DLD1 (cell line): ENCODE data around the gene STAB2.

Experiments
- in situ Hi-C: cut with HindIII; loops from 2 replicates; pipeline ENCODE4 v1.10.0; 2017; ENCODE audit warnings: low sequenced_read_pairs

The STAB2 gene

GRCh38 chr12:103735291-103735690, 148.2 kb downstream of the STAB2 start:
- in situ Hi-C loops: no loop called here

DNA sequence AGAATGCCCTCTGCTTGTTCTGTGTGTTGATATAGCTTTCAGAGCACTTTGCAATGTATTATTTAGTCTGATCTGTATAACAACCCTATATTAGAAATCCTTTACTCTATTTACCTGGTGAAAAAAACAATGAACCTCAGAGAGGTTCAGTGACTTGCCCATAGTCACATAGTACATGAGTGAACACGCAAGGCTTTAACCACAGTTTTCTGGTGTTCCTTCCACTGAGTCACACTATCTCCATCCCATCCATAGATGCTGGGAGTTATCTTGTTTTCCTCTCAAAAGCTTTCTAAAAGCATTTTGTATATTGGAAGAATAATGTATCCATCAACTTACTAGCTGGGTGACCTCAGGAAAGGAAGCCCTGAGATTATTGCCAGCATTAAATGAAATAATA, 149.5 kb downstream of the STAB2 start:
- in situ Hi-C loops: no loop called here

DNA sequence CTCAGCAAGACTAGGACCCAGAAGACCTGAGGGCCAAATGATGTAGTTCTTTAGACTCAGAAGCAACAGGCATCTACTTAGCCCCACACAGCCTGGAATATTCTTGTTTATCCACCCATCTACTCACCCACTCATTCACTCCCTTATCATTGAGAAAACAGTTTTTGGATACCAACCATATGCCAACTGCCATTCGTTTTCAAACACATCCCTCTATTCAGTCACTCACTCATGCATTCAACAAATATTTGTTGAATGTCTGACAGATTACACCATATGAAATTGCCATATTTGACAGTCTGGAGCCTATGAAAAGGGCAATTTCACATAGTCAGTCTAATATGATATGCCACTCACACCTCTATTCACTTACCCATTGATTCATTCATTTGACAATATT, 150.8 kb downstream of the STAB2 start:
- in situ Hi-C loops: no loop called here

DNA sequence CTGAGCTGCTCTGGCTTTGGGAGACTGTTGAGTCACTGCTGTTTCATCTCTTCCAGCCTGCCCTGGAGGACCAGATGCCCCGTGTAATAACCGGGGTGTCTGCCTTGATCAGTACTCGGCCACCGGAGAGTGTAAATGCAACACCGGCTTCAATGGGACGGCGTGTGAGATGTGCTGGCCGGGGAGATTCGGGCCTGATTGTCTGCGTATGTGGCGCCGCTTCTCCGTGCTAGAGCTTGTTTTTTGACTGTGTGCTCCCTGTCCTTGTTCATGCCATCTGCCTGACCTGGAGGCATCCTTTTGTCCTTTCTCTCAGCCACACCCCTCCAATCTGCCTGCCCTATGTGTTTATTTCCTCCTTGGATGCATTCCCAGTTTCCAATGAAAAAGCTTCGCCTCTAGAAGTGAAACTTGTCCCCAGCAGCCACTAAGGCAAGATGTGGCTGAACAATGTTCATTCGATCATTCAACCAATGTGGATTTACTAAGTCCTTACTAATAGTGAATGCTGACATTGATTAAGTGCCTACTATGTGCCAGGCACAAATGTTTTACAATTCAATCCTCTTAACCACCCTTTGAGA, 155.4 kb downstream of the STAB2 start:
- in situ Hi-C loops: no loop called here

GRCh38 chr12:103743788-103744187, 156.7 kb downstream of the STAB2 start:
- in situ Hi-C loops: no loop called here

- in situ Hi-C loops: no loop called here
Measured at GRCh38 chr12:103745962-103746361, 158.9 kb downstream of the STAB2 start.

GRCh38 chr12:103748002-103748401, 160.9 kb downstream of the STAB2 start:
- in situ Hi-C loops: no loop called here

- in situ Hi-C loops: no loop called here
Measured at GRCh38 chr12:103748875-103749274, 161.8 kb downstream of the STAB2 start.

DNA sequence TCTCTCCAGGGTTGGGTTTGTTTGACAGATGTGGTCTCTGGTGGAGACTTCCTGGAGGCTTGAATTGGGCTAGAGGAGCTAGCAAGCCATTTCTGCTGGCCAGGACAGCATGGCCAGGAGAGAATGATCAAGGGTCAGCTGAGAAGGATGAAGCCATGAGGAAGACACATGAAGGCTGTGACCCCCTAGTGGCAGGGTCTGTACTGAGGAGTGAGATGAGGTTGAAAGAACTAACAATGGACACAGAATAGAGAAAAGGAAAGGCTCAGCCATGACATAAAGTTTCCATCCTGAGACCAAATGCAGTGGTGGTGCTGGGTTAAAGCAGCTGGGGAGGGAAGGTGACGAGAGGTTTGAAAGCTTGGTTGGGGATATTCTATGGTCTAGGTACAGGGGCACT, 164.1 kb downstream of the STAB2 start:
- in situ Hi-C loops: no loop called here

DNA sequence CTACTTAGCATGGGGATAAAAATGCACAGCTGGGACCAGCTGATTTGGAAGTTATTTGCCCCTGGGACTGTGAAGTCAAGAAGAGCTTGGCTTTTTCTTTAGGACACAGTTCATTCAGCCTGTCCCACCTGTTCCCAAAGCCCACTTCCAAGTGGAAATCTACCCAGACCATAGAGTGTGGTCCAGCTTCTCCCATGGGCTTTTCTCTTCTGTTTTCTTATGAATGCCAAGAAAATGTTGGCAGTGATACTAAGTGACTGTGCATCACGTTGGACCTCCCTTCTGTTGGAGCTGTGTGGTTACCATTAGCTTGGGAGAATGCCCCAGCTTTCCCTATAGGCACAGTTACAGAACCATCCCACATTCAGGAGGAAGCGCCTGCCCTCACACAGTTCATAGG, 164.5 kb downstream of the STAB2 start:
- in situ Hi-C loops: no loop called here

- in situ Hi-C loops: no loop called here
Measured at GRCh38 chr12:103755425-103755824, 168.4 kb downstream of the STAB2 start.

- in situ Hi-C loops: no loop called here
Measured at GRCh38 chr12:103756443-103756842, 169.4 kb downstream of the STAB2 start.

- in situ Hi-C loops: no loop called here
Measured at GRCh38 chr12:103757248-103757647, 170.2 kb downstream of the STAB2 start.

DNA sequence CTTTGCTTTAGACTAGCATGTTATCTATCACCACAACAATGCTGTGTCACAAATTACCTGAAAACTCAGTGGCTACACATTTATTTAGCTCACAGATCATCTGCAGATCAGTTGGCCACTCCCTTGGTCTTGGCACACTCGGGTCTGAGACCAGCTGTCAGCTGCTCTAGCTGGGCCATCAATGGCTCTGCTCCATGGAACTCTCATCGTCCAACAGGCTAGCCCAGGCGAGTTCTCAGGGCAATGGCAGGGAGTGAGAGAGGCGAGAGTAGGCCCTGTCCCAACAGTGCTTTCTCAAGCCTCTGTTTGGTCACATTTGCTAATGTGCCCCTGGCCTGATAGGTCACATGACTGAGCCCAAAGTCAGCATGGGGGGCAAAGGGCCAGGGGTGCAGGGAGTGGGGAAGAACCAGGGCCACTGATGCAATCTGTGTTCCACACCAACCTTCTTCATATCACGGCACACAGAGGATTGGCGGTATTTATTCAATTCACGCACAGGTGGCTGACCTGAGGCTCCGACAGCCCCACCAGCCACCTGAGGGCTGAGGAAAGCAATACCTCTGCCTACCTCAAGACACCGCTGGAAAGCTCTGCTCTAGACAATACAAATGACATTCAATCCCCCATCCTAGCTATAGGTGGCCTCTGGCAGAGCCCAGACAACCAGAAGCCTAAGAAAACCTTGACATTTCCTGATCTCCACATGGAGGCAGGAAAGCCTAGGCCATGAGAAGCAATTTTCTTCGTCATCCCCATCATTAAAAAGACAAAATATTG, 171.4 kb downstream of the STAB2 start:
- in situ Hi-C loops: no loop called here

GRCh38 chr12:103762473-103762872, 175.4 kb downstream of the STAB2 start:
- in situ Hi-C loops: no loop called here

DNA sequence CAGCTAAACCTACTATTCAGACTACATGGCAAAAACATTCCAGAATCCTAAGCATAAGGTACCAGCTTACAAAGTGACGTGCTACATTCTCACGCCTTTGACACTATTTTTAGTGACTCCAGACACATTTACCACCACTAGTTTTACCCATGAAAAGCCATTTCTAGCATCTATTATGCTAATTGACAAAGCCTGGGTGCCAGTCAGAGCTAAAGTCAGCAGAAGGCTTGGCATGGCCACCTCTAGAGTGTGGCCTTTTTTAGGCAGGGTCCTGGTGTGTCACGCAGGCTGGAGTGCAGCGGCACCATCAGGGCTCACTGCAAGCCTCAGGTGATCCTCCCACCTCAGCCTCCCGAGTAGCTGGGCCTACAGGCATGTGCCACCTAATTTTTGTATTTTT, 178.2 kb downstream of the STAB2 start:
- in situ Hi-C loops: no loop called here

DNA sequence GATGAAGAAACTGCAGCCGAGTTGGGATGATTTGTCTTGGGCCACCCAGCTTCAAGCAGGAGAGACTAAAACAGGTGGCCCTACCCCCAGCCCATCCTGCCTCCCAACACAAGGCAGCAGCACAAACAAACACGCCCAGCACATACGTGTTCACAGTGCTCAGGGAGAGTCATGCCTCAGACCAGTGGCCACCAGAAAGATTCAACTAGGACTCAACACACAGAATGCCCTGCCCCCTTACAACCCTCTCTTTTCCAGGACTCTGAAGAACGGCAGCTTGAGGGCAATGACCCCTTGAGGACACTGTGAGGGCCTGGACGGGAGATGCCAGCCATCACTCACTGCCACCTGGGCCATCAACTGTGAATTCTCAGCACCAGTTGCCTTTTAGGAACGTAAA, 179.0 kb downstream of the STAB2 start:
- in situ Hi-C loops: no loop called here

GRCh38 chr12:103768467-103769123, 181.5 kb downstream of the STAB2 start:
- in situ Hi-C loops: no loop called here

GRCh38 chr12:103769240-103769945, 182.3 kb downstream of the STAB2 start:
- in situ Hi-C loops: no loop called here

DNA sequence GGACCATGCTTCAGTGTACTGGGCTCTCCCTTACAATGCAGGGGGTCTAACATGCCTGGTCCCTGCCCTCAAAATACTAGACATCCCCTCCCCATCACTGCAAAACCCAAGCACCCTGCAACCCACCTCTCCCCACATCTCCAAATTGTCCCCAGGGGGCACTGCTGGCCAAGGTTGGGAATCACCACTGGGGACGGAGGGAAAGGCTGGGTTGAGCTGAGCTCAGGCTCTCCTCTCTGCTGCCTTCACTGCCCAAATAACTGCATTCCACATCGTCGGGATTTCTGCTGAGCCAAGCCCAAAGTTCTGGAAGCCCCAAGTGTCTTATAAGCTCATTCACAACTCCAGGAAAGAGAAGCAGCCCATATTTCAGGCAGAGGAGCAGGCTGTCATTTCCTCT, 184.4 kb downstream of the STAB2 start:
- in situ Hi-C loops: loop anchor here (10.0 kb wide), 1 partner anchor 93 kb away; no protein-coding TSS in a partner anchor

GRCh38 chr12:103772367-103773108, 185.5 kb downstream of the STAB2 start:
- in situ Hi-C loops: loop anchor here (10.0 kb wide), 1 partner anchor 92 kb away; no protein-coding TSS in a partner anchor
